H1 (cell line): ENCODE results near the gene GALNT12. TPM values are rescaled to one million over a fixed set of nuclear protein-coding genes. Genes with fewer than 3 reads are reported as not detected.

Experiments used
- E2F6 ChIP-seq: IDR thresholded peaks from 2 replicates; pipeline ENCODE4 v1.6.1; 2012; ENCODE audit warnings: inconsistent platforms
- FOSL1 ChIP-seq: IDR thresholded peaks from 2 replicates; pipeline ENCODE4 v1.6.1; 2011; ENCODE audit warnings: mild to moderate bottlenecking, low read depth, low read length, moderate library complexity; ENCODE audit not compliant: insufficient read depth
- polyA plus RNA-seq, 7 experiments: library from polyadenylated mRNA; depleted of rRNA in 3 of 7; stranded (reverse) in 5 of 7; unstranded in 2 of 7; fragments of >200 nt in 5 of 7; fragments of 200-250 nt in 2 of 7; gene quantifications; 1 replicate in 5 of 7; 2 replicates in 1 of 7; 4 replicates in 1 of 7; pipeline versions ENCODE4 v1.2.1 to v1.2.3, GENCODE V29; 2011 to 2013; ENCODE audit warnings: missing spikeins in 2 of 7, mixed read lengths in 2 of 7
- total RNA-seq: library from RNA; stranded (reverse); fragmentation: NEBNext Ultra II Directional; extraction: Animal tissue kit (Norgen Biotek cat#: 25700); gene quantifications from 2 replicates; pipeline ENCODE4 v1.2.1, GENCODE V29; 2021

Gene GALNT12
- total and polyA plus RNA-seq, 2 of the 8 experiments (the other 6 are each of a cell fraction or from before 2014, with no cell fraction given) = 16.2 to 19.6 TPM

GRCh38 chr9:98881356-98881755 is 73.9 kb downstream of the GALNT12 start (continued):
- TF ChIP-seq E2F6 (no peak), FOSL1 (no peak)
